CD4-positive, alpha-beta T cell treated with Interleukin-17A for 1 hour (primary cell): ENCODE results near the gene PABPC1L.
A peak's percentile ranks its signal among the peaks of the same experiment; 100 is the strongest.

Source experiments
- DNase-seq: peaks from one replicate; pipeline ENCODE4 v3.0.0-alpha.2; 2020

PABPC1L gene

GRCh38 chr20:44901974-44902373 is 7.9 kb upstream of the PABPC1L start:
- DNase-seq: no peak

GRCh38 chr20:44904377-44904776 is 5.5 kb upstream of the PABPC1L start:
- DNase-seq: no peak

DNA sequence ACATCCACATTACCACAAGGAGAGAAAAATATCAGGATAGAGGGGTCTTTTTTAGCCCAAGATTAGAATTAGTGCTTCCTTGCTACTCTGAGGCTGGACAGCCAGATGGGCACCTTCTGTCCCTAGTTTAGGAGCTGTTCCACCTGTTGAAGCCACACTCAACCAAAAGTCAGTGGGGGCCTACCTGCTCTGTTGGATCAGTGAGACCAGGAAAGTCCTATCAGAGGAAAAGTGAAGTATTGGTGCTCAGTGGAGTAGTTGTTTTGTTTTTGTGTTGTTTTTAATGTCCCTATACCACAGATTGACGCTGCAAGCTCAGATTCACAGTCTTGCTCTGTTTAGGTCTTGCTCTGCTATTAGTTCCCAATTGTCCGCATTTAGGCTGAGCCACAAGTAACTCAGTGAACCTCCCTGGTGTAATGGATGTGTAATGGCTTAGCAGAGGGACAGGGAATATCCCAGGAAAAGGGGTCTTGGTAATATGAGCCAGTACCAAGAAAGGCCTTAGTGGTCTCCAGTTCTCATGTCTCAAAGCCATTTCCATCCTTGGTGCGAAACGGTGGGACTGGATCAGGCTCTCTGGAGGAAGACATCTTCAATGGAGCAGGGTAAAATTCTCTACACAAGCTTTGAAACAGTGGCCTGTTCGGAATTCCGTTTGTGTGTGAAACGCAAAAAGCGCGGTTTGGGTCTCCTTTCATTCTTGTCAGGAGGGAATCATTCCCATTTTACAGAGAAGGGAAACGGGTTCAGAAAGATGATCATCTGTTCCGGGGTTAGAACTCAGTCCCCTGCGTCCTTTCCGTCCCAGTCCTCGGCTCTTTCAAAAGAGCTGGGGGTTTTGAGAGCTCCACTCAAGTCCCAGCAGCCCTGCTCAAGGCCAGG is 631 bp upstream of the PABPC1L start:
- DNase-seq: no peak

DNA sequence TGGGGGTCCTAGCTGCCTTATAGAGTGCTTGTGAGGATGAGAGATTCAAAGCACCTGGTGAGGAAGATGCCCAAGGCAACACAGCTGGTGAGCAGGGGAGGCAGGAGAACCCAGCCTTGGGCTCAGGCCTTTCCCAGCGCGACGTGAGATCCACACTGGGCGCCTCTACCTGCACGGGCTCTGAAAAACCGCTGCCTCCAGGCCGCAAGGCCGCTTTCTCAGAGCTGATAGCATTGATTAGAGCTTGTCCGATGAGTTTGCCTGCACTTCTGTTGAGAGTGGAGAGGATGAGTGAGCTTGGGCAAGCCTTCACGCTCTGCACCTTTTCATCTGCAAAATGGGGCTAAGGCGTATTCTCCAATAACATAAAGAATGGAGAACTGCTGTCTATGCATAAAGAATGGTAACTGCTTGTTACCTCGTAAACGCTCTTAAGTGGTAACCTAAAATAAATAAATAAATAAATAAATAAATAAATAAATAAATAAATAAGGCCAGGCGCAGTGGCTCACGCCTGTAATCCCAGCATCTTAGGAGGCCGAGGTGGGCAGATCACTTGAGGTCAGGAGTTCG is 916 bp downstream of the PABPC1L start:
- DNase-seq: no peak

- DNase-seq: peak; percentile 55
Measured at GRCh38 chr20:44911264-44911921, 1.5 kb downstream of the PABPC1L start.

GRCh38 chr20:44912189-44912588 is 2.3 kb downstream of the PABPC1L start:
- DNase-seq: no peak

DNA sequence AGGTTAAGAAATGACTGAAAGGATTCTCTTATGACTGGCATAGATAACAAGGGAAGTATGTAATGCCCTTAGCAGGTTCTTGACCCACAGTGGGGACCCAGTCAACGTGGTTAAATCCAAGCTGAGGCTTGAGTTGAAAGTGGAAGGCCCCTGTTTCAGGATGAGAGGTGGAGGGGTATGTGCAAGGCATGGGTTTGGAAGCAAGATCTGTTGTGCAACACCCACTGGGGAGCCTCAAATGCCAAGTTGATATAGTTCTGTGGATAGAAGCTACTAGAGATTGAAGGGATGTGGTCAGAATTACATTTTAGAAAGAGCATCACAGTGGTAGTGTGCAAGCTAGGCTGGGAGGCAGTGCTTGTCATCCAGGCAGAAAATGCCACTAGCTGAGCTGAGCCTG is 5.1 kb downstream of the PABPC1L start:
- no peak for DNase-seq

DNA sequence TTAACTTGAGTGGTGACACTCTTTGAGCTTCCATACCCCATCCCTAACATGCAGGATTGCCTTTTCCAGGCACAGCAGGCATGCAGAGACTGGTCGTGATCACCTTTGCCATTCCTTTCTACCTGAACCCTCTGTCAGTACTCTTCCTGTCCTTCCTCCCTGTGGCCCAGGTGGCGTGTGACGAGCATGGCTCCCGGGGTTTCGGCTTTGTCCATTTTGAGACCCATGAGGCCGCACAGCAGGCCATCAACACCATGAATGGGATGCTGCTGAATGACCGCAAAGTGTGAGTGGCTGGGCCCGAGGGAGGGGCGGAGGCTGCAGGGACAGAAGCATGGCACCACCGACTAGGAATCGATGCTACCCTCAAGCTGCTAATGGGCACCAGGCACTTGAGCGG is 6.7 kb downstream of the PABPC1L start:
- no peak for DNase-seq

DNA sequence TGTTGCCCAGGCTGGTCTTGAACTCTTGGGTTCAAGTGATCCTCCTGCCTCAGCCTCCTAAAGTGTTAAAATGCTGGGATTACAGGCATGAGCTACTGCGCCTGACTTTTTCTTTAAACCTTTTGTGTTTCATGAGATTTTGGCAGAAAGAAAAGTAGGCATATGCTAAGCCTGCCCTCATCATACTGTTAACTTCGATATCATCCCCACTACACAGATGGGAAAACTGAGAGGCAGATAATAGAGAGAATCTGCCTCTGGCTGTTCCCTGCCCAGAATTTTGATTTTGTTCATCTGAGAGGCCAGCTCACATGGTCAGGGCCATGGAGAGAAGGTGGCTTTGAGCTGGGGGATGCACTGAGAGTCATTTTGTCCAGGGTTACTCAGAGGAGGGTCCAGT is 7.5 kb downstream of the PABPC1L start:
- DNase-seq: no peak

- DNase-seq: no peak
Measured at GRCh38 chr20:44918342-44918741, 8.5 kb downstream of the PABPC1L start.

GRCh38 chr20:44918761-44919160 is 8.9 kb downstream of the PABPC1L start:
- no peak for DNase-seq

GRCh38 chr20:44921447-44921846 is 11.6 kb downstream of the PABPC1L start:
- DNase-seq: no peak

DNA sequence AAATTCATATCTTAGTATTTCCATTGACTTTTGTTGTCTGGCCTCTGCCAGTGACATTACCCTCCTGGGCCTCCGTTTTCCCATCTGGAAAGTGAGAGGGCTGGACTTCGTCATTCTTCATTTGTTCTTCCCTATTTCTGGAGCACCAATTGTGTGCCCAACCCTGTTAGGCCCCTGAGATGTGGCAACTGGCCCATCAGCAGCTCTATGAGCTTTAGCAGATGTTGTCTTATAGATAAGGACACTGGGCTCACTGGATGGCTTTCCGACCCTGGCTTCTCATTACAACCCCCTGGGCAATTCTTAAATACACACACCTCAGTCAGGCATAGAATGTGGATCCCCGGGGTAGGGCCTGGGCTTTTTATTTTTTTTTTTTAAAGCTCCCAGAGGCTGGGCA is 14.7 kb downstream of the PABPC1L start:
- no peak for DNase-seq

- DNase-seq: no peak
Measured at GRCh38 chr20:44928595-44928994, 18.7 kb downstream of the PABPC1L start.

- DNase-seq: no peak
Measured at GRCh38 chr20:44930517-44931168, 20.8 kb downstream of the PABPC1L start.

DNA sequence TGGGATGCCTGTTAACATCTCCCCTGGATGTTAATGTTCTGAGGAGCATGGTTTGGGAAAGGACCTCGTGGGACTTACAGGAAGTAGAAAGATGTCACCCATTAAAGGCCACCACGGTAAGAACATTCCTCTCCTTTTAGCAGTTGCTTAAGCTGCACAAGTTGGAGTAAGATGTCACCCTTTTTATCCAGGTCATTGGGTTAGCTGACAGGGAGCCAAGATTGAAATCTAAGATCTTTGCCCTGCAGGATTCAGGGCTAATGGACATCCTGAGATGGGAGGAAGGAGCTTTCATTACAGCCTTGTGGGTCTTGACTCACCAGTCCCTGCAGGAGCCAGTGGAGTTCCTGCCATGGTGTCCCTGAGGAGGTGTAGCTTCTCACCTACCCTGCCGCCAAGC is 22.1 kb downstream of the PABPC1L start:
- no peak for DNase-seq

GRCh38 chr20:44932916-44933315 is 23.1 kb downstream of the PABPC1L start:
- no peak for DNase-seq

DNA sequence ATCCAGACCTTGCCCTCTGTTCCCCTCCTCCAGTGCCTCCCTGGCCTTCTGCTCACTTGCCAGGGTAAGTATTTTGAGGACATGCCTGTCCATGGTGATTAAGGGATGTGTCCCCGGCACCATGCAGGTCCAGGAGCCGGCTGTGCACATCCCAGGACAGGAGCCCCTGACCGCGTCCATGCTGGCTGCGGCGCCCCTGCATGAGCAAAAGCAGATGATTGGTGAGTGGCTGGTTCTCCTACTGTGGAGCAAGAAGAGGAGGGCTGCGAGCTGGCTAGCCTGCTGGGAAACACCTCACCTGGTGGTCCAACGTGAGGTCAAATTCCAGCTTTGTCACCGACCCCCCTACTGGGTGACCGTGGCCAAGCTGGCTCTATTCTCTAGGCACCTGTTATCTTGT is 26.6 kb downstream of the PABPC1L start:
- DNase-seq: no peak

GRCh38 chr20:44938637-44939036 is 28.8 kb downstream of the PABPC1L start:
- no peak for DNase-seq

GRCh38 chr20:44941120-44941691 is 31.3 kb downstream of the PABPC1L start:
- no peak for DNase-seq

- DNase-seq: no peak
Measured at GRCh38 chr20:44942264-44942973, 32.6 kb downstream of the PABPC1L start.

DNA sequence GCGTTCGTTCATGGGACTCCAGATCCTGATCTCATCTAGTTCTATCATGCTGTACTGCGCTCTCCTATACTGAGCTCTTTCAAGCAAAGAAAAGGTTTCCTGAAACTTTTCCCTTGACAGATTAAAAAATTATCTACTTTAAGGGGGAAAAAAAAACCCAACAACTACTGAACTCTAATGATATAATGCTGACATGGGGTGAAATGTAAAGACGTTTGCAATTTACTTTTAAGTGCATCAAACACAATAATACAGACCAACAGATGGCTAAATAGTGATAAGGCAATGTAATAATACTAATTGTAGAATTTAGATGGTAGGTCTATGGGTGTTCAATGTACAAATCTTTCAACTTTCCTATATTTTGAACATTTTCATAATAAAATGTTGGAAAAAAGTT is 34.0 kb downstream of the PABPC1L start:
- DNase-seq: no peak

GRCh38 chr20:44945261-44945660 is 35.4 kb downstream of the PABPC1L start:
- DNase-seq: no peak
